Retina (tissue), 1 donor: ENCODE measurements around the gene PRELID2.
"Not testable (repeated sequence)": the region's sequence is repeated elsewhere in the genome, so short reads cannot be mapped to it uniquely, and the experiment has no call there.

Source experiments
- DNase-seq: peaks from one replicate; pipeline ENCODE4 v3.0.0-alpha.2; 2016

PRELID2 gene

DNA sequence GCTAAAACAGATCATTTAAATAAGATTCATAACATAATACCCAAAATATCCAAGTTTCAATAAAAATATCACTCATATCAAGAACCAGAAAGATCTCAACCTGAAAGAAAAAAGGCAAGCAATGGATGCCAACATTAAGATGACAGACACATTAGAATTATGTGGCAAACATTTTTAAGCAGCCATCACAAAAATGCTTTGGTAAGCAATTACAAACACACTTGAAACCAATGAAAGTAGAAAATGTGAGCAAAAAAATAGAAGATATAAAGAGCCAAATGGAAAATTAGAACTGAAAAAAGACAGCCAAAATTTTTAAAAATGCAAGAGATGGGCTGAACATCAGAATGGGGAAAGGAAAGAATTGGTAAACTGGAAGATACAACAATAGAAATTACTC is 96.9 kb downstream of the PRELID2 start:
- DNase-seq, result no peak

DNA sequence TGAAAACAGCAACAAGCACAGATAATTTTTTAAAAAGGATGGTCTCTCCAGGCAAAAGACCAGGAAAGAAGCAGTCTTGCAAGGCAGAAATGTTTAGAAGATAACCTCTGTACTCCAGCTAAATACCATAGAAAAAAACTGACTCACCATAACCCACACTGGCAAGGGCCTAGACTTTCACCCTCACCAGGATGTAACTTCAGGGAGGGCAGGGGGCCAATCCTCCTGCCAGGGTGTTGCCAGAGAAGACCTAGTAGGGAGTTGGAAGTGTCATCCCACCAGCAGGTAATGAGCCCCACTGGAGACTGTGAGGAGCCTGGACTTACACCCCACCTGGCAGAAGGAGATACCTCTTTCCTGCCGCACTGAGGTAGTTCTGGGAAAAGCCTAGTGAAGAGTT is 97.6 kb downstream of the PRELID2 start:
- no peak for DNase-seq

DNA sequence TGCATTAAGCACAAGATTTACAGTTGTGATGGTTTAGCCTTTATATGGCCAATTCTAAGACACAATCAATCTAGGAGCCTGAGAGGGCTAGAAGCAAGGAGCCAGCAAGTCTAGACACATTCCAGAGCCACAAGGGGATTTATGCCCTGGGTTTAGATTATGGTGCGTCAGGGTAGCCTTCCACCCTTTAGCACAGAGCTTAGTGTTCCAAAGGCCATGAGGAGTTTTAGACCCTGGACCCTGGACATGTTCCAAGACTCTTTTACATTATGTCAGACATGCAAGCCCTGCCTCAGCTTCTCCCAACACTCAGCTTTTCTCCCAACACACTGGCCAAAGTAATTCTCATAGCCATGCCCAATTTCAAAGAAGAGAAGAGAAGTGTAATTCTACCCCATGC is 105.2 kb downstream of the PRELID2 start:
- DNase-seq, result not testable (repeated sequence)

DNA sequence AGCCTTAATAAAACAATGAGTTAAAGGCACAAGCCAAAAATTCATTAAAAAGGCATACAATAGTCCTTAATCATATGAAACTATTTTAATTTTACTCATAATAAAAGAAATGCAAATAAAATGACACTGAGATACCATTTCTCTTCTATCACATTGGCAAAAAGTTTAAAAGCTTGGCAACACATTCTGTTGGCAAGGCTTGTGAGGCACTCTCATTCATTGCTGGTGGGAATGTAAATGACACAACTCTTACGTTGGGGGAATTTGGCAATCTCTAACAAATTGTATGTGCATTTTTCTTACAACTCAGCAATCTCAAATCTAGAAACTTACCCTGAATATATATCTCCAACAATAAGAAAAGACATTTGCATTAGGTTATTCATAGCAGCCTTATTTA is 111.6 kb downstream of the PRELID2 start:
- DNase-seq, result no peak

DNA sequence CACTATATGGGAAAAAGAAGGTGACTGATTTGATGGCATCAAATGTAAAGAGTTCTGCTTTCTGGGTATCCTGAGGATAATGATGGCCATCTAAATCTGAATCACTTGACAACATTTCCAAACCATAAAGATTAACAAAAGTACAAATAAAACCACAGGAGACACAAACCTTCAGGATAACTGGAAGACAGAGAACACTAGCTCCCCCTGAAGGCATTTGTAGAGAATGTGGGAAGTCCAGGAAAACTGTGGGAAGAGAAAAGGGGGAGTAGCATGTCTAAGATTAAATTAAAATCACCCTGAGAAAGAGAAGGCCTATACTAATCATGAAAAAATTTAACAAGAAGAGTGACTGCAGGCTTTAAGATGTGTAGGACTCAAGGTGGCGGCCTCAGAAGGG is 116.2 kb downstream of the PRELID2 start:
- no peak for DNase-seq

DNA sequence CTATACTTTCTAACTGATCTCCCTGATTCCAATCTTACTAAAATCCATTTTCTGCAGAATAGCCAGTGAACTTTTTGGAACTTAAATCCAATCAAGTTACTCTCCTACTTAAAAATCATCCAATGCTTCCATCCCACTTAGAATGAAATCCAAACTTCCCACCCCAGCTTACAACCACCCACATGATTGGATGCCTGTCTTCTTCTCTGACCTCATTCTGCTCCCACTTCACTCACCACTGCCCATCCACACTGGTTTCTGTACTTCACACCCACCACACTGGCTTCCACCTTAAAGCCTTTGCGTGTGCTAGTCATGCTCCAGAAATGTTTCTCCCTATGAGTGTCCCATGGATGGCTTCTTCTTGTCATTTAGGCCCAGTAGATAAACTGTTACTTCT is 119.7 kb downstream of the PRELID2 start:
- DNase-seq, result no peak

DNA sequence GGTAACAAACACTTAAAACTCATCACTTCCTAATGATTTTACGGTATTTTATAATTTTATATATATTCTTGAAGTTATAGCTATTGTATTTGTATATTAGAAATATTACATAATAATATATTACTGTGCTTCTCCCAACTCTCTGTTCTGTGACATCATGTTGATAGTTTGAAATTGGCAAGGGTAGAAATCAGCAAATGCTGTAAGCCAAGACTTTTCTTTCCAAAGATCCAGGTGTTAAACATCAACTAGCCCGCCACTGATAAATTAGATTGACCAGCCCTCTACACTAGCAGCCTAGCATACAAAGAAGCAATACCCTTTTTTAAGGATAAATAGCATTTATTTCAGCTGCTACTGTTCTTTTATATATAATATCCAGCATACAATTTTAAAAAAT is 122.9 kb downstream of the PRELID2 start:
- no peak for DNase-seq

DNA sequence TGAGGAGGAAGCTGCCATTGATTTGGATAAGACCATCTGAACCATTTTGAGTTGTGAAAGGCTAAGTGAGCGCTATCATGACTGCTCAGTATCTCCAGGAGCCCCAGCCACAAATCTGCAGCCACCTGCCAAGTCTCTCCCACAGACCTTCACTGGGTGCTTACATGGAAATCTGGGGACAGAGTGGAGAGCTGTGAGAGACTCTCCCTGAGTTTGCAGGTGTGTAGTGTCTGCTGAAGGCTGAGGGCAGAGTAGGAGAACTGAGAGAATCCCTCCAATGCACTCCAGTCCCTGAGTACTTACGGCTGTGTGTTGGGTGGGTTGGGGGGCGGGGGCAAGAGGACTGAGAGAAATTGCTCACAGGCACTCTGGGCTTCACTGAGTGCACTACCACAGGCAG is 123.7 kb downstream of the PRELID2 start:
- DNase-seq, result no peak
